Esophagus squamous epithelium (tissue), 4 donors: ENCODE results near the gene KLF13.

ENCODE experiments used
- POLR2A ChIP-seq, 4 donors: fragments of 450-650 bp; IDR thresholded peaks; one replicate each; pipeline ENCODE4 v1.6.1; 2017; ENCODE audit warnings: antibody characterized with exemption in 4 of 4, mild to moderate bottlenecking in 4 of 4, moderate library complexity in 3 of 4
- TF ChIP-seq, protein P1 (sequence below), 6 experiments: fragments of 450-650 bp in 4 of 6; fragments of 200-600 bp in 2 of 6; sonication (generic) in 2 of 6; IDR thresholded peaks; one replicate each; pipeline ENCODE4 v1.5.1; 2016 to 2019; ENCODE audit warnings: antibody characterized with exemption in 6 of 6, mild to moderate bottlenecking in 4 of 6, moderate library complexity in 4 of 6

DNA sequence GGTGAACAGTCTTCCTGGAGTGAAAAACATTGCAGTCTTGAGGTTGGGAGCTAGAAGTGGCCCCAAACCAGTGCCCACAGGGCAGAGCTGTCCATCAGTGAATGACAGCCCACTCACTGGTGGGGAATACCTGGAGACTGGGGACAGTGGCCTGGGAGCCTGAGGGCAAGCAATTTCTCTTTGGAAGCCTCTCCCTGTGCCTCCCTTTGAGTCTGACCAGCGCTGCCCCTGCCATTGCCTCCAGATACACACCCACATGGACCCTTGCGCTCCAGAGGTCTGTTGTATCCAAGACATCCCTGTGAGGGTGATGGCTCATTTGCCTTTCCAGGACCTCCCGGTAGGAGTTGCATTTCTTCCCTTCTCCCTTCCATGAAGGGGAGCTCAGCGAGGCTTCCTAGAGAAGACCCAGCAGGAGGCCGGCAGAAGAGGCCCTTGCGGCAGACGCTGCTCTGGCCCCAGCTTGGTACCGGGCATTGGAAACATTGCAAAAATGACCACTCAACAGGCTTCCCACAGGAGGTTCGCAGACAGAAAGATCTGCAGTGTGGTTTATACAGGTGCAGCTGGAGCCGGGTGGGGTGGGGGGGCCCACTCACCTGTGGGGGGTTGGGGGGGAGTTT is 38.5 kb downstream of the KLF13 start:
- TF ChIP-seq, protein P1, sequence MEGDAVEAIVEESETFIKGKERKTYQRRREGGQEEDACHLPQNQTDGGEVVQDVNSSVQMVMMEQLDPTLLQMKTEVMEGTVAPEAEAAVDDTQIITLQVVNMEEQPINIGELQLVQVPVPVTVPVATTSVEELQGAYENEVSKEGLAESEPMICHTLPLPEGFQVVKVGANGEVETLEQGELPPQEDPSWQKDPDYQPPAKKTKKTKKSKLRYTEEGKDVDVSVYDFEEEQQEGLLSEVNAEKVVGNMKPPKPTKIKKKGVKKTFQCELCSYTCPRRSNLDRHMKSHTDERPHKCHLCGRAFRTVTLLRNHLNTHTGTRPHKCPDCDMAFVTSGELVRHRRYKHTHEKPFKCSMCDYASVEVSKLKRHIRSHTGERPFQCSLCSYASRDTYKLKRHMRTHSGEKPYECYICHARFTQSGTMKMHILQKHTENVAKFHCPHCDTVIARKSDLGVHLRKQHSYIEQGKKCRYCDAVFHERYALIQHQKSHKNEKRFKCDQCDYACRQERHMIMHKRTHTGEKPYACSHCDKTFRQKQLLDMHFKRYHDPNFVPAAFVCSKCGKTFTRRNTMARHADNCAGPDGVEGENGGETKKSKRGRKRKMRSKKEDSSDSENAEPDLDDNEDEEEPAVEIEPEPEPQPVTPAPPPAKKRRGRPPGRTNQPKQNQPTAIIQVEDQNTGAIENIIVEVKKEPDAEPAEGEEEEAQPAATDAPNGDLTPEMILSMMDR (IDR thresholded peaks at IDR 0.05) = no peak
- TF ChIP-seq POLR2A (IDR thresholded peaks at IDR 0.05) = no peak
